NOMO-1 treated with dmso at 0.1 percent for 144 hours (cell line): ENCODE data around the gene STAMBP.
"Not testable (repeated sequence)": the region's sequence is repeated elsewhere in the genome, so short reads cannot be mapped to it uniquely, and the experiment has no call there.

Experiments used
- DNase-seq: peaks from one replicate; lab custom pipeline; 2025; ENCODE audit not compliant: unreplicated experiment; lab: John Stamatoyannopoulos, UW

The STAMBP gene

GRCh38 chr2:73885406-73885805, 56.6 kb downstream of the STAMBP start:
- no peak for DNase-seq

- DNase-seq, result no peak
Observed at GRCh38 chr2:73886357-73886756, 57.6 kb downstream of the STAMBP start.

- DNase-seq, result not testable (repeated sequence)
Observed at GRCh38 chr2:73887596-73888353, 59.0 kb downstream of the STAMBP start.

DNA sequence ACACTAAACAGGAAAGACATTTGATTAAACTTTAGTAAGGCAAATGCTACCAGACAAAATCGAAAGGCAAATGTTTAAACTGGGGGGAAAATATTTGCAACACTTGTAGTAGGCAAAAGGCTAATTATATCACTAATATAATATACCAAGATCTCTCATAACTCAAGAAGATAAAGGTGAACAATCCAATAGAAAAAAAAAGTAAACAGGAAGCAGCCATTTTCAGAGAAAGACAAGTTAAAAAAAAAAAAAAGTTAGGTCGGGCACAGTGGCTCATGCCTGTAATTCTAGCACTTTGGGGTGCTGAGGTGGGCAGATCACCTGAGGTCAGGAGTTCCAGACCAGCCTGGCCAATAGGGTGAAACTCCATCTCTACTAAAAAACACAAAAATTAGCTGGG, 59.6 kb downstream of the STAMBP start:
- no peak for DNase-seq

DNA sequence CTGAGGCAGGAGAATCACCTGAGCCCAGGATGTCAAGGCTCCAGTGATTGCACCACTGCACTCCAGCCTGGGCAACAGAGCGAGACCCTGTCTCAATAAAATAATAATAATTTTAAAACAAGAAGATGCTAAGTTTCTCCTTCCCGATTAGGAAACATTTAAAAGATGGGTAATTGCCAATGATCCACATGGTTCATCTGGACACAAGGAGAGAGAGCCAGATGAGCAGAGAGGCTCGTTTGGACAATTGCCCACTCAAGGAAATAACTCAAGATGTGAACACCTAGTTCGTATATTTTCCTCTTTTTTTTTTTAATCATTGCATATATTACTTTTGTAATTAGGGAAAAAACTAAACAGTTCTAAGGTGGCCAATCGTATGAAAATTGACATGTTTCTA, 60.4 kb downstream of the STAMBP start:
- no peak for DNase-seq

GRCh38 chr2:73890301-73891092, 61.7 kb downstream of the STAMBP start:
- no peak for DNase-seq

DNA sequence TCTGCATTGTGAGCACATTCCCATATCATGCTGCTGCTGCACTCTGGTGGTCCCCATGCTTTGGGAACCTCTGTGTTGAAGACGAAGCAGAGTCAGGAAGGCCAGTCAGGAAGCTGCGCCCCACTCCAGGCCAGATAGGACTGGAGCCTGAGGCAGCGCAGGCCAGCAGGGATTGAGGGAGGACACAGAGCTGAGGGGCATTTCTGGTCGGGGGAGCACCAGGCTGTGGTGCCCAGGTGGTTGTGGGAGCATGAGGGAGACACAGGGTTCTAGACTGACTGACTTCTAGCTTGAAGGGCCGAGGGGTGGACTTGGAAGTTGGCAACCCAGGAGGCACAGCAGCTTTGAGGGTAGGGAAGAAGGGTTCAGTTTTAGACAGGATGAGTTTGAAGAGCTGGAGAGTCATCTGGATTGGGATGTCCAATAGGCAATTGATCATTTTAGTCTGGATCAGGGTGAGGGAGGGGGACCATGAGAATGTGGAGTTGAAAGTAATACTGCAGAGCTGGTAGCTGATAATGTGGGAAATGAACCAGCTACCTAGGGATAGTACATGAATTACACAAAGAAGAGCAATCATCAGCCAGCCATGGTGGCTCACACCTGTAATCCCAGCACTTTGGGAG, 62.6 kb downstream of the STAMBP start:
- DNase-seq, result no peak

- DNase-seq, result no peak
Observed at GRCh38 chr2:73892631-73893329, 64.0 kb downstream of the STAMBP start, which contains the start of gene ACTG2. ACTG2 (plus strand) TSS chr2:73893008; CDS start chr2:73901312, 8,304 bp downstream.

DNA sequence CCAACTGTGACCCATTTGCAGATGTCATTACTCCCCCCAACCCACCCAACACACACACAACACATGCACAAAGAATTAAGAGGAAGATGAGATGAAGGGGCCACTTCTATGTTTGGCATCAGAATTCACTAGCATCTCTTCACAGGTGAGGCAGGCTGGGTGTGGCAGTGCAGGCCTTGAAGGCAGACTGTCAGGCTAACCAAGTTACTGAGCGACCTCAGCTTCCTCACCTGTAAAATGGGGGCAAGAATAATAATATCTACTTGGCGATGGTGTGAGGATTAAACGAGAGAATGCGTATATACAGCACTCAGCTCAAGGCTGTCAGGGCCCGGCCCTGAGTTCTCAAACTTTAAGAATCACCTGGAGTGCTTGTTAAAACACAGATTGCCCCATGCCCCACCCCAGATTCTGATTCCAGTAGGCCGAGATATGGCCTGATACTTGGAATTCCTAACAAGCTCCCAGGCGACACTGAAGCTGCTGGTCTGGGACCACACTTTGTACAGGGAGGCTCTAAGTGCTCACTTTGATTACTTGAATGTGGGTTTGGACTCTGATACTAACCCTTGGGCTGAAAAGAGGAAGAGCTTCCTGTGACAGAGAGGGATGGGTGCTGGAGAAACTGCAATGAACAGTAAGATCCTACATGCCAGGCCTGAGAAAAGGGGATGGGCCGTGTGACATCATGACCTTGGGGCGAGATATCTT, 65.2 kb downstream of the STAMBP start:
- DNase-seq, result no peak

DNA sequence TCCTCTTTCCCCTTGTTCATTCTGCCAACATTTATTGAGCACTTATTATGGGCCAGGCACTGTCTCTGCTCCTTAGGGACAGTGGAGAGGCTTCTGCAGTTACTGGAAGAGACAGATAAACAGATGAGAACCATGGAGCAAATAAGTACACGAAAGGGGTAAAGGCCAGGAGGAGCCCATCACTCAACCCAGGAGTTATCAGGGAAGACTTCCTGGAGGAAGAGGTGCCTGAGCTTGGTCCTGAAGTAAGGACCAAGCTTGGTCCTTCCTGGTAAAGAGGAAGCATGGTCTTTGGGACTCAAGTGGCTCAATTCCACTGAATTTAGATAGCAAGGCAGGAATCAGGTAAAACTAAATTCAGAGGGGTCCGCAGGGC, 65.7 kb downstream of the STAMBP start:
- no peak for DNase-seq

DNA sequence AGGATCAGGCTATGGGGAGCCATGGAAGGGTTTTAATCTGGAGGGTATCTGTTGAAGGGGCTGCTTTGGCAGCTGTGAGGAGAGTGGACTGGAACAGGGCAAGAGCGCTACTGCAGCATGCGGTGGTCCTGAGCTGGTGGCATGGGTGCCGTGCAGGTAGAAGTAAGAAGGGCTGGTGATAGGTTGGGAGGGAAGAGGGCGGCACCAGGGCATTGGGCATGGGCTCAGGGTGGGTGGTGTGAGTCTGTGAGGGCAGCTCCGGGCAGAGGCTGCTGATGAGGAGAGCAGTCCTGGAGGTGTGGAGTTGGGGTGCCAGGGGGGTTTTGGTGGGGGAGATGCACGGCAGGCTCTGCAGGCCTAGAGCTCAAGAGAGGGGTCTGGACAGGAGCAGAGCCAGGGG, 66.1 kb downstream of the STAMBP start:
- DNase-seq, result no peak

- DNase-seq, result no peak
Observed at GRCh38 chr2:73895473-73895872, 66.7 kb downstream of the STAMBP start.

DNA sequence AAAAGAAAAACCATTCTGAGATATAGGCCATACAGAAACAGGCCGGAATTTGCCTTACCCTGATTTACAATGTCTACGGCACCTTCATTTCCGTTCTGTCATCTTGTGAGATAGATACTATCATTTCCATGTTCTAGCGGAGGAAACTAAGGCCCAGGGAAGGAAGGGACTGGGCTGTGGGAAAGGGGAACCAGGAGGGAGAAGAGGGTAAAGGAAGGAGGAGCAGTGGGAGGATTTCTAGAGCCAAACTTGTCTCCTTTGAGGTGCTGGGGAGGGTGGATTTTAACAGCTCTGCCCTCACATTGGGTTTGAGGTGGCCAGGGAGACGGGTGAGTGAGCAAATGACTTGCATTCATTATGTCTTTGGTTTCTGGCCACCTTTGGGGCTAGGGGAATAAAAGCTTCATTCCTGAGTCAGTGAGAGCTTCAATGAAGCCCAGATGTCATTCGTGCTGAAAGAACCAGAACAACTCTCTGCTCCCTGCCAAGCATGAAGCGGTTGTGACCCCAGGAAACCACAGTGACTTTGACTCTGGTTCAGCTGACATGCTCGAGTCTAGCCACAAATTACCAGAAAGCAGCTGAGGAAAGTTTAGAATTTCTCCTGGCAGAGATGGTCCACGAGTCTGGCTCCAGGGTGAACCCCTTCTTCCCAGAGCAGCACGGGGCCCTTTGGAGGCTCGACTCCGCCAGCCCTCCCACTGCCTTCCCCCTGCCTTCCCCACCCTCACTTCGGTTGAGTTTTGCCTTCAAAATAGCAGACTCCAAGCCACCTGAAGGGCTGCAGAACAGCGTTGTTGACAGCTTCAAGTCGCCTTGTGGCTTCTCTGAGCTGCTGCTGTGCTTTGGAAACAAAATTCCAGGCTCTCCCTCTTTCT, 67.8 kb downstream of the STAMBP start:
- DNase-seq, result no peak

- no peak for DNase-seq
Observed at GRCh38 chr2:73897240-73897583, 68.5 kb downstream of the STAMBP start.

DNA sequence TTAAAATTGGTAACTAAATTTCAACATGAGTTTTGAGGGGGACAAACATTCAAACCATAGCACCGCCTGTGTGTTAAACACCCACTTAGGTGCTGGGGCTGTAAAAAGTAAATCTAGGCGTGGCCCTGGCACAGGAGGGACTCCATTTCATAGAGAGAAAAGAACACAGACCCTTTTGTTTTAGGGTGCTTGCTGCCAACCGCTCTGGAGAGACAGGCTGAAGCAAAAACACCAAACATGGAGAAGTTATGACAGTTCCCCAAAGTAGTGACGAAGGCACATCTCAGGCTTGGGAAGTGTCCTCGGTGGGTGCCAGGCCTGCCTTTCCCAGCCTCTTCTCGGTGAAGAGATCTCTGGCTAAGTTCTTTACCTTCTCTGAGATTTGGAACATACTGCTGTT, 69.2 kb downstream of the STAMBP start:
- no peak for DNase-seq

GRCh38 chr2:73899801-73900336, 71.1 kb downstream of the STAMBP start:
- no peak for DNase-seq

GRCh38 chr2:73901143-73901542, 72.4 kb downstream of the STAMBP start:
- DNase-seq, result no peak

DNA sequence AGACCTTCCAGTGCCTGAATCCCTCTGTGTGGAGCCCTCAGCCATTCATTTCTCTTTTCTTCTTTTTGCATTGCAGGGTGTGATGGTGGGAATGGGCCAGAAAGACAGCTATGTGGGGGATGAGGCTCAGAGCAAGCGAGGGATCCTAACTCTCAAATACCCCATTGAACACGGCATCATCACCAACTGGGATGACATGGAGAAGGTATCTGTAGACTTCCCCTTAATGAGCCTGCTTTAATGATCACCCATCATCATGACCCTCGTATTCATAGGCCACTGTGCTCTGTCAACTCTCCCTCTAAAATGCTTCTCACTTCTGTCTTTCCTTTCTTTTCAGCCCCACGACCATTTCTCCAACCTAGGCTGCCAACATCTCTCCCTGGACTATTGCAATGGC, 73.5 kb downstream of the STAMBP start:
- no peak for DNase-seq

DNA sequence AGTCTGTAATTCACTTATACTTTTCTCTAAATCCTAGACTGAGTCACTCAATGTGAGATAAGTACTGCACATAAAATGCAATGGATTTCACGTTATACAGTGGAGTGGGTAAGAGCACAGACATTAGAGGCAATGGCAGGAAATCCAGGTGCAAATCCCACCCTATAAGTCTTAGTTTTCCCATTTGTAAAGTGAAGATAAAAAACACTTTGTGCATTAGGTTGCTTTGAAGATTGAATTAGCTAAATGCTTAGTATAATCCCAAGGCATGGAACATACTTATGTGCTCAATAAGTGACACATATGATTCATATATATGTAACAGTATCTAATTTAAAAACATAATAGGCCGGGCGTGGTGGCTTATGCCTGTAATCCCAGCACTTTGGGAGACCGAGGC, 74.6 kb downstream of the STAMBP start:
- DNase-seq, result no peak
